GM19438 (cell line): ENCODE results near the gene KIAA1328.

ENCODE experiments used
- ATAC-seq: cut with Tn5 transposase; IDR thresholded peaks from one replicate; pipeline ENCODE4 v1.9.1; 2021; ENCODE audit warnings: low read depth; ENCODE audit not compliant: unreplicated experiment

KIAA1328 gene

GRCh38 chr18:37270038-37270665 lies 441.2 kb downstream of the KIAA1328 start:
- ATAC-seq = no peak

GRCh38 chr18:37270666-37271052 lies 441.7 kb downstream of the KIAA1328 start:
- no peak for ATAC-seq

- no peak for ATAC-seq
These were observed 443.3 kb downstream of the KIAA1328 start for GRCh38 chr18:37272226-37272625.

GRCh38 chr18:37272841-37273240 lies 443.9 kb downstream of the KIAA1328 start:
- ATAC-seq = no peak

GRCh38 chr18:37274309-37275236 lies 445.6 kb downstream of the KIAA1328 start:
- ATAC-seq = no peak

- ATAC-seq = no peak
These were observed 446.4 kb downstream of the KIAA1328 start for GRCh38 chr18:37275237-37275741.

GRCh38 chr18:37276111-37276890 lies 447.4 kb downstream of the KIAA1328 start:
- ATAC-seq = no peak

GRCh38 chr18:37277804-37278203 lies 448.9 kb downstream of the KIAA1328 start:
- no peak for ATAC-seq
